ENCODE data around the gene ENTPD3. TPM values are rescaled to one million over a fixed set of nuclear protein-coding genes. Genes with fewer than 3 reads are reported as not detected.

ENTPD3 gene, protein sequence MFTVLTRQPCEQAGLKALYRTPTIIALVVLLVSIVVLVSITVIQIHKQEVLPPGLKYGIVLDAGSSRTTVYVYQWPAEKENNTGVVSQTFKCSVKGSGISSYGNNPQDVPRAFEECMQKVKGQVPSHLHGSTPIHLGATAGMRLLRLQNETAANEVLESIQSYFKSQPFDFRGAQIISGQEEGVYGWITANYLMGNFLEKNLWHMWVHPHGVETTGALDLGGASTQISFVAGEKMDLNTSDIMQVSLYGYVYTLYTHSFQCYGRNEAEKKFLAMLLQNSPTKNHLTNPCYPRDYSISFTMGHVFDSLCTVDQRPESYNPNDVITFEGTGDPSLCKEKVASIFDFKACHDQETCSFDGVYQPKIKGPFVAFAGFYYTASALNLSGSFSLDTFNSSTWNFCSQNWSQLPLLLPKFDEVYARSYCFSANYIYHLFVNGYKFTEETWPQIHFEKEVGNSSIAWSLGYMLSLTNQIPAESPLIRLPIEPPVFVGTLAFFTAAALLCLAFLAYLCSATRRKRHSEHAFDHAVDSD
- total RNA-seq (8.5 TPM), polyA plus RNA-seq (4.1 TPM)

DNA sequence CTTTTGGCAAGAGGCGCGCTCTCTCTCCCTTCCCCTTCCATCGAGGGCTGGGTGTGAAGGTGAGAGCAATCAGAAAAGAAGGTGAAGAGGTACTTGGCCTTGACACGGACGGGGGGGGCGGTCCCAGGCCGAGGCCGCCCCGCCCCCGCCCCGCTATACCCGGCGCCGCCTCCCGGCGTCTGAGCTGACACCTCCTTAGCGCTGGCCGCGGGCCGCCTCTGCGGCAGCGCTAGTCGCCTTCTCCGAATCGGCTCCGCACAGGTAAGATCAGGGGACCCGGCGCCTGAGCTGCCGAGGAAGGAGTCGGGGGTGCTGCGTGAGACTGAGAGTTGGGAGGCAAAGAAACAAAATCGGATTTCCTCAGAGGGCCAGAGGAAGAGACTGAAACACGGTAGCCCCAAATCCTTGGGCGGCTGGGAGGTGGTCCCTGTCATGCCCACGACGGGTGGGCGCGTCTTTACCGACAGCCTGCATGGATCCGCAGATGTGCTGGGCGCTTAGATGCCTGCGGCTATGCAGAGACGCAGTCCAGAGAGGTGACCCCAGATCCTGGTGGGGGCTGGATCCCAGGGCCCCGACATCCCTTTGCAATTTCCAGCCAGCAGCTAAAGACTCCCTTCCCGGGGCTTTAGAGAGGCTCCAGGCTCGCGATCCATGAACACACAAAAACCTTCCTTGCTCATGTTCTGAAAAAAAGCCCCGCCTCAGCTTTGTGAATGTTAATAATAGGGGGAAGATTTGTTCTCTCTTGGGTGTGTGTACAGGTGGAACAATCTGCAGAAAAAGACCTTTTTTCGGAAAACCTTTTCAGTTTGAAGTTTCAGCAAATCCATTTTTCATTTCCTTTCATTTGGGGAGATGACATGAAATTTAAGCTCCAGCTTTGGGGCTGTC lies at the start of gene ENTPD3:
Gene ENTPD3, plus strand, starts transcription at position 184 of the 894 bp plus-strand sequence. CDS start 874 bp downstream, outside the sequence.
- 6% methylated on average over 49 of the region's 49 CpGs for WGBS
- Histone ChIP-seq H3K36me3 (ENCODE audit: insufficient read depth) (peaks cover 3% of the 10 kb centered on the region), H3K4me1 (ENCODE audit: insufficient read depth) (no peaks in the 10 kb centered on the region), H3K4me3 (ENCODE audit: low read depth, low read length) (peak within 1 kb of the TSS; percentile 44), H3K27ac (ENCODE audit: low read depth) (no peak within 1 kb of the TSS)
- DNase-seq (ENCODE audit: extremely low spot score): no peak

DNA sequence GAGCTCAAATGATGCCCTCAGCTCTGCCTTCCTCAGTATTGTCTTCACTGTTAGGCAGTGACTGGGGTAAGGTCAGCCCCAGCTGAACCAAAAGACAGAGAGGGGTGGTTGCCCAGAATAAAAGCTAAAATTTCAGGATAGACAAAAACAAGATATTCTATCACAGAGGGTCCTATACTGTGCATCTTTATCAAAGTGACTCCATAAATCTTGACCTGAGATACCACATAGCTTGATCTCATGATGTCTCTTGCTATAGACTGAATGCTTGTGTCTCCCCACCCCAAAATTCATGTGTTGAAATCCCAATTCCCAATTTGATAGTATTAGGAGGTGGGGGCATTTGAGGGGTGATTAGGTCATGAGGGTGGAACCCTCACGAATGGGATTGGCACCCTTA lies 47.1 kb upstream of the ENTPD3 start:
- WGBS: 66% methylated on average over 1 of the region's 1 CpG
- no peak overlapping the region for H3K4me3 ChIP-seq (ENCODE audit: low read depth, low read length)
- no peak overlapping the region for H3K27ac ChIP-seq (ENCODE audit: low read depth)
- no peaks in the 10 kb centered on the region for H3K36me3 ChIP-seq (ENCODE audit: insufficient read depth)
- DNase-seq (ENCODE audit: extremely low spot score): no peak
- H3K4me1 ChIP-seq (ENCODE audit: insufficient read depth): no peaks in the 10 kb centered on the region

DNA sequence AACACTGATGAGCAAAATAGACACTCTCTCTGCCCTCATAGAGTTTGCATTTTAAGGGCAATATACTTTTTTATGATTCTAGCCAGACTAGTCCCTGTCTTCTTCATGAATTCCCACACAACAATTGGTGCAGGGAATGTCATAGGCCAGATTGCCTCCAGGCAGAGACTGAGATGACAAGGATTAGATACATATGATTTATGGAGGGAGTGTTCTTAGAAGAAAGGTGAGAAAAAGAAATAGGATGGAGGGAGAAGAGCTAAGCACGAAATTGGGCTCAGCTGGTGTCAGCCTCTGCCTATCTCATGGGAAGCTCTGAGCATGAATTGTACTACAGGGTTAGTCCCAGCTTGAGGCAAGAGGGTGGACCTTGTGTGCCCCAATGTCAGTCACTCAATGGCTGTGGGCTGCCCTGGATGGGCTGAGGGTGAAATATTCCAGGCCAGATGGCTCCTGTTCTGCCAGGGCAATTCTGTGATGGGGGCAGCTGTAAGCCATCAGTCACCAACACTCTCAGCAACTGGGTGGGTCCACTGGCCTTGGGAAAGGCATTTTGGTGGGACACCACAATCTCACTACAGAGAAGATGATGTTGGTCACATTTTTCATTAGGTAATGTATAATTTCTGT lies 46.3 kb upstream of the ENTPD3 start:
- Histone ChIP-seq H3K36me3 (ENCODE audit: insufficient read depth) (no peaks in the 10 kb centered on the region), H3K4me1 (ENCODE audit: insufficient read depth) (no peaks in the 10 kb centered on the region), H3K4me3 (ENCODE audit: low read depth, low read length) (no peak overlapping the region), H3K27ac (ENCODE audit: low read depth) (no peak overlapping the region)
- WGBS: 65% methylated on average over 1 of the region's 1 CpG
- DNase-seq (ENCODE audit: extremely low spot score): no peak

DNA sequence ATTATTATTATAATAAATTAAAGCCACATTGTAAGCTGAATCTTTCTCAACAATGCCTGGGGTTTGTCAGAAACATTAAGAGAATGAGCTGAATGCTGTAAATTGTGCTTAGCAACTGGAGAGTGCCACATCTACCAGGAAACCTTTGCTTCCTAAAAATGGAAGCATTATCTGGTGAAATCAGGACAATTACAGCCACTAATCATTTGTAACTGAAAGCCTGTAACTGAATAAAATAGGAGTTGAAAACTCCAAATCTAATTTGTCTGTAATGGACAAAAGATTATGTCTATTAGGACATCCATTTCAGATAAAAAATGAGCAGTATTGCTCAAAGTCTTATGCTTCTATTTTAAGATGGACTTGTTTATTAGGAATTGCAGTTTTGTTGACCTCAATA lies 45.3 kb upstream of the ENTPD3 start:
- Histone ChIP-seq H3K27ac (ENCODE audit: low read depth) (no peak overlapping the region), H3K4me3 (ENCODE audit: low read depth, low read length) (no peak overlapping the region), H3K36me3 (ENCODE audit: insufficient read depth) (no peaks in the 10 kb centered on the region), H3K4me1 (ENCODE audit: insufficient read depth) (no peaks in the 10 kb centered on the region)
- no peak for DNase-seq (ENCODE audit: extremely low spot score)

DNA sequence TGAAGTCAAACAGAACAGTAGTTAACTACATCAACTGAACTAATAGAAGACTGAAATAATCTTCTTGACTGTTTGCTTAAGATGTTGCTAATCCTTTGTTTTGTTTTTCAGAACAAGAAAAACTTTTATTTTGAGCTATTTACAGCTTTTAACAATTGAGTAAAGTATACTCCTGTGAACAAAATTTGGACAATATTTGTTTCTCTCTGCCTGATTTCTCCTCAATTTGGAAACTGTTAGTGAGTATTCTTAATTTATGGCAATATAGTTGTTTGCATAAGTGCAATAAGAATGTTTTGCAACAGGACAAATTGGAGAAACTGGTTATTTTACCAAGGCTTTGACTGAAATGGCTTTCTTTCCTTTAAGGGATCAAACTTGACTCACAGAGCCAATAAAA lies 36.5 kb upstream of the ENTPD3 start:
- no peak for DNase-seq (ENCODE audit: extremely low spot score)
- Histone ChIP-seq H3K36me3 (ENCODE audit: insufficient read depth) (no peaks in the 10 kb centered on the region), H3K27ac (ENCODE audit: low read depth) (no peak overlapping the region), H3K4me3 (ENCODE audit: low read depth, low read length) (no peak overlapping the region), H3K4me1 (ENCODE audit: insufficient read depth) (no peaks in the 10 kb centered on the region)

DNA sequence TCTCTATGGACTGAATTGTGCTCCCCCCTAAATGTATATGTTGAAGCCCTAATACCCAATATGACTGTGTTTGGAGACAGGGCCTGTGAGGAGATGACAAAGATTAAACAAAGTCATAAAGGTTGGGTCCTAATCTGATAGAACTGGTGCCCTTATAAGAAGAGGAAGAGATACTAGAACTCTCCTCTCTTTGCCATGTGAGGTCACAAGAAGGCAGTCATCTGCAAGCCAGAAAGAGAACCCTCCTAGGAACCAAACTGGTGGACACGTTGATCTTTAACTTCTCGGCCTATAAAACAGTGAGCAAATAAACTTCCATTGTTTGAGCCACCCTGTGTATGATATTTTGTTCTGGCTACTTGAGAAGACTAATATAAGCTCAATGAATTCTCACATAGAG lies 31.6 kb upstream of the ENTPD3 start:
- H3K4me3 ChIP-seq (ENCODE audit: low read depth, low read length): no peak overlapping the region
- H3K36me3 ChIP-seq (ENCODE audit: insufficient read depth): no peaks in the 10 kb centered on the region
- no peaks in the 10 kb centered on the region for H3K4me1 ChIP-seq (ENCODE audit: insufficient read depth)
- H3K27ac ChIP-seq (ENCODE audit: low read depth): no peak overlapping the region
- 69% methylated on average over 2 of the region's 2 CpGs for WGBS
- DNase-seq (ENCODE audit: extremely low spot score): no peak

DNA sequence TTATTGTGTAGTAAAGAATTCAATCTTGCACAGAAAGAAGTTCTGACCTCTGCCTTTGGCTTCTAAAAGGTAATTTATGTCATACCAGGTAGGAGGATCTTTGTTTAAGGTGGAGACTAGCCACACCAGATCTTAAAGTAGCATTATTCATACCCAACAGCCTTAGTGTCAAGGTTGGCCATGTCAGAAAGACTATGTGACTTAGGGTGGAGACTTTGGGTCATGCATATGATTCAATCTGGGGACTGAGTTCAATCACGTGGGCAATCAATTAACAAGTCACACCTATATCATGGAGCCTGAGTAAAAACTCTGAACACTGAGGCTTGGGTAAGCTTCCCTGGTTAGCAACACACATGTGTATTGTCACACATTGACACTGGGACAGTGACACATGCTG lies 28.5 kb upstream of the ENTPD3 start:
- no peaks in the 10 kb centered on the region for H3K4me1 ChIP-seq (ENCODE audit: insufficient read depth)
- no peak for DNase-seq (ENCODE audit: extremely low spot score)
- H3K36me3 ChIP-seq (ENCODE audit: insufficient read depth): no peaks in the 10 kb centered on the region
- H3K27ac ChIP-seq (ENCODE audit: low read depth): no peak overlapping the region
- no peak overlapping the region for H3K4me3 ChIP-seq (ENCODE audit: low read depth, low read length)
- WGBS: 81% methylated on average over 1 of the region's 1 CpG

DNA sequence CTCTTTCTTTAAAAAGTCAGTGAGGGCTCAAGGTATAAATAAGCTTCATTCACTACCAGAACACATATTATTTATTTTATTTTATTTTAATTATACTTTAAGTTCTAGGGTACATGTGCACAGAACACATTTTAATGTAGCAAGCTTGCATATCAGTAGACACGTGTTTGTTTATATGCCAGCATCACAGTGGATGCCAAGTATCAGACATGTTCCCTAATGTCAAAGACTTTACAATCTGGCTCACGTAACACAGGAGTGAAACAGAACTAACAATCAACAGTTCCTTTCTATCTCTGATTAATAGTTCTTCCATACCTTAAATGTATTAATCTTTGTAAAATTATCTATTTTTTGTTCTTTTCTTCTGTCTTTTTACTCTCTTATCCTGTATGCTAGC lies 23.3 kb upstream of the ENTPD3 start:
- Histone ChIP-seq H3K4me3 (ENCODE audit: low read depth, low read length) (no peak overlapping the region), H3K36me3 (ENCODE audit: insufficient read depth) (no peaks in the 10 kb centered on the region), H3K4me1 (ENCODE audit: insufficient read depth) (no peaks in the 10 kb centered on the region), H3K27ac (ENCODE audit: low read depth) (no peak overlapping the region)
- no peak for DNase-seq (ENCODE audit: extremely low spot score)
- WGBS: 37% methylated on average over 2 of the region's 2 CpGs

DNA sequence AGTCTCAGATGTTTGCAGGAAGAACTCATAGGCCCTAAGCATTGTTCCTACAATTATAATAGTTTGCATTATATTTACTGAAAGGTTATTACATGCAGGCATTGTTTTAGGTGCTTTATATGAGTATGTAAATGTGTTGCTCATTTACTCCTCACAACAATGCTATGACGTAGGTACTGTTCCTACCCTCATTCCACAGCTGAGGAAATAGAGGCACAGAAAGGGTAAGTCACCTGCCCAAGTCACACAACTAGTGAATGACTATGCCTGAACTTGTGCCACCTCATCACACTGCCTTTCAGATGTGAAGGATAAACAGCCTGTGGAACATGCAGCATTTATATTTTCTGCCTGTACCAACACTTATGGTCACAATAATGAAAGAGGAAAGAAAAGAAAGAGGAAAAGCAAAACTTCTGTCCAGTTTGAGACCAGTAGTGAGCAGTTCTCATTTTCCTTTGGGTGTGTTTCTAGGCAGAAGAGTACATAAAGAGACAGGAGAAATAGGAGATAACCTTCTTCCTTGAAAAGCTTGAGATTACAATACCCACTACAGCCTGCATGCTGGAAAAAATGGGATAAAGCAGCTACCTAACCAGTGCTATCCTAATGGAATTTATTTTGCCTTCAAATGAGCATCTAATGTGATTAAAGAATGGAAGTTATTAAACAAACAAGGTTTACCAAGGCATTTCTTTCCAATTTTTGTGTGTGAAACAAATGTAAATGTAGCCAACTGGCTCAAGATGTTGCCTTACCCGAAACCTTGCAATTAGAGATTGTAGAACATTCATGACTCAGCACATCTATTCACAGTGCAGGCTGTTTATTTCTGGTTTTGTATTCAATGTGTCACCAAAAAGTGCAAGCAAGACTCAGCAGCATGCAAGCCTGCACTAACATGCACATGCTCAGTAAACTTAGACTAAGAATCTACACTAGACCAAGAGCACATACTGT lies 20.5 kb upstream of the ENTPD3 start:
- Histone ChIP-seq H3K36me3 (ENCODE audit: insufficient read depth) (no peaks in the 10 kb centered on the region), H3K4me3 (ENCODE audit: low read depth, low read length) (no peak overlapping the region), H3K27ac (ENCODE audit: low read depth) (no peak overlapping the region), H3K4me1 (ENCODE audit: insufficient read depth) (no peaks in the 10 kb centered on the region)
- DNase-seq (ENCODE audit: extremely low spot score): no peak
- WGBS: 69% methylated on average over 2 of the region's 2 CpGs

DNA sequence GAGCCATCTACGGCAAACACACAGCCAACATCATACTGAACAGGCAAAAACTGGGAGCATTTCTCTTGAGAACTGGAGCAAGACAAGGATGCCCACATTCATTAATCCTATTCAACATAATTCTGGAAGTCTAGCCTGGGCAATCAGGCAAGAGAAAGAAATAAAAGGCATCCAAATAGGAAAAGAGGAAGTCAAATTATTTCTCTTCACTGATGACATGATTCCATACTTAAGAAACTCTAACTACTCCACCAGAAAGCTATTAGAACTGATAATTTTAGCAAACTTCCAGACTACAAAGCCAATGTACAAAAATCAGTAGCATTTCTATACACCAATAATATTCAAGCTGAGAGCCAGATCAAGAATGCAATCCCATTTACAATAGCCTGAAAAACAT lies 17.3 kb upstream of the ENTPD3 start:
- Histone ChIP-seq H3K36me3 (ENCODE audit: insufficient read depth) (no peaks in the 10 kb centered on the region), H3K4me3 (ENCODE audit: low read depth, low read length) (no peak overlapping the region), H3K27ac (ENCODE audit: low read depth) (no peak overlapping the region), H3K4me1 (ENCODE audit: insufficient read depth) (no peaks in the 10 kb centered on the region)
- 95% methylated on average over 1 of the region's 1 CpG for WGBS
- DNase-seq (ENCODE audit: extremely low spot score): no peak

DNA sequence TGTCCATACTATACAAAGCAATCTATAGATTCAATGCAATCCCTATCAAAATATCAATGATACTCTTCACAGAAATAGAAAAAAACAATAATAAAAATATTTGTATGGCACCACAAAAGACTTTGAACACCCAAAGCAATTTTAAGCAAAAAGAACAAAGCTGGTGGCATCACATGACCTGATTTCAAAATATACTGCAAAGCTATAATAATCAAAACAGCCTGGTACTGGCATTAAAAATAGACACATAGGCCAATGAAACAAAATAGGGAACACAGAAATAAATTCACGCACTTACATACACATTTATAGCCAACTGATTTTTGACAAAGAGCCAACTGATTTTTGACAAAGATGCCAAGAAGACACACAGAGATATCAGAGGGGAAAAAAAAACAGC lies 9.2 kb upstream of the ENTPD3 start:
- H3K4me3 ChIP-seq (ENCODE audit: low read depth, low read length): no peak overlapping the region
- 85% methylated on average over 1 of the region's 1 CpG for WGBS
- no peaks in the 10 kb centered on the region for H3K4me1 ChIP-seq (ENCODE audit: insufficient read depth)
- no peak for DNase-seq (ENCODE audit: extremely low spot score)
- H3K36me3 ChIP-seq (ENCODE audit: insufficient read depth): no peaks in the 10 kb centered on the region
- no peak overlapping the region for H3K27ac ChIP-seq (ENCODE audit: low read depth)

DNA sequence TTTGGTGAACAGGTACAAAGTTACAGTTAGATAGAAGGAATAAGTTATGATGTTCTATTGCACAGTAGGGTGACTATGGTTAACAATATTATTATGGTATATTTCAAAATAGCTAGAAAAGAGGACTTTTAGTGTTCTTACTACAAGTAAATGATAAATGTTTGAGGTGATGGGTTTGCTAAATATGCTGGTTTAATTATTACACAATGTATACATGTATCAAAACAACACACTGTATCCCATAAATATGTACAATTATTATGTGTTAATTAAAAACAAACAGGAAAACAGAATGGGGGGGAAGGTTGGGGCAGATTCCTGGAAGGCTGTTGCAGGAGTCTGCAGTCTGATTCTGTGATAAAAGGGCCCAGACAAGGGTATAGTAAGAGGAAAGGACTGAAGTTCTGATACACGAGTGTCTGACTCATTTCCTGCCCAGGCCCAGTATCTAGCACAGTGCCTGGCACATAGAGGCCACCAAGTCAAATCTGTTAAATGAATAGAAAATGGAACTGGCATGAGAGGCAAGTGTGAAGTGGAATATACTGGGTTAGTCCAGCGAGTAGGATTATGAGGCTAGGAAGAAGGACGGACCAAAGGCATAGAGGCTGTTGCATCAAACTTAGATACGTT lies 7.2 kb upstream of the ENTPD3 start:
- no peak for DNase-seq (ENCODE audit: extremely low spot score)
- Histone ChIP-seq H3K4me3 (ENCODE audit: low read depth, low read length) (no peak overlapping the region), H3K27ac (ENCODE audit: low read depth) (no peak overlapping the region), H3K36me3 (ENCODE audit: insufficient read depth) (no peaks in the 10 kb centered on the region), H3K4me1 (ENCODE audit: insufficient read depth) (no peaks in the 10 kb centered on the region)
- WGBS: 77% methylated on average over 4 of the region's 4 CpGs

Data from urinary bladder (tissue), 4 donors.